WTC11 (cell line): ENCODE data around the gene MYPN.

Experiments
- CREB1 ChIP-seq: sonication (generic); formaldehyde crosslinking; IDR thresholded peaks from 2 replicates; pipeline ENCODE4 v1.8.0; 2023; ENCODE audit warnings: mild to moderate bottlenecking, missing genetic modification reagents
- CTCF ChIP-seq: fragments of 200-600 bp; IDR thresholded peaks from 2 replicates; pipeline ENCODE4 v1.8.0; 2022; ENCODE audit warnings: antibody characterized with exemption
- E2F1 ChIP-seq: sonication (generic); formaldehyde crosslinking; IDR thresholded peaks from 2 replicates; pipeline ENCODE4 v1.8.0; 2022; ENCODE audit warnings: mild to moderate bottlenecking, missing genetic modification reagents
- GABPB1 ChIP-seq: sonication (generic); formaldehyde crosslinking; IDR thresholded peaks from 2 replicates; pipeline ENCODE4 v1.8.1; 2023; ENCODE audit warnings: mild to moderate bottlenecking, missing genetic modification reagents
- NR2C2 ChIP-seq: sonication (generic); formaldehyde crosslinking; IDR thresholded peaks from 2 replicates; pipeline ENCODE4 v1.8.0; 2022; ENCODE audit warnings: mild to moderate bottlenecking, missing genetic modification reagents
- SOX15 ChIP-seq: fragments of 250-450 bp; sonication (Bioruptor Pico); IDR thresholded peaks from 2 replicates; pipeline ENCODE4 v1.9.0; 2021; ENCODE audit warnings: mild to moderate bottlenecking
- SP1 ChIP-seq: sonication (generic); formaldehyde crosslinking; conservative IDR thresholded peaks from 2 replicates; pipeline ENCODE4 v1.8.1; 2022; ENCODE audit warnings: missing genetic modification reagents

DNA sequence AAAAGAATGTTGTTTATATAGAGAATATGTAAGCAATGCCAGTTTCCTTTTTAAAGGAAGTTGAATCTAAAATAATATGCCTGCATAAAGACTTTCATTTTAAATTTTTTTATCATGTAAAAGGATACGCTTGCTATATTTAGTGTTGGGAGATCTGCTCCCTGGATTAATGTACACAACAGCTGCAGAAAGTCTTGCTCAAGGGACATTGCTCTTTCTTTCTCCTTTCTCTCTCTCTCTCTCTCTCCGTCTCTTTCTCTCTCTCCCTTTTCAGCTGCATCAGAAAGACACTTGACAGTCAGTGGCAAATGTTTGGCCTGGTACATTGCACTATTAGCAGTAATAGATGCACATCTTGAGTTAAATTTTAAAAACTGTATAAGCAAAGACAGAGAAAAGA lies 739 bp downstream of the MYPN start:
- TF ChIP-seq E2F1 (CRISPR knock-in tag) (no peak), CREB1 (CRISPR knock-in tag) (no peak), NR2C2 (no peak), SOX15 (CRISPR knock-in tag) (no peak), GABPB1 (CRISPR knock-in tag) (no peak), CTCF (no peak), SP1 (CRISPR knock-in tag) (no peak)
